Stimulated activated CD8-positive, alpha-beta memory T cell treated with anti-CD3 and anti-CD28 coated beads, Interleukin-12 subunit alpha, Interleukin-12 subunit beta, amount 100 ng/mL, for 24 hours (primary cell): ENCODE results near the gene RBM28.

Source experiments
- DNase-seq: peaks from one replicate; pipeline ENCODE4 v3.0.0-alpha.2; 2020; ENCODE audit errors: extremely low read depth

The RBM28 gene

GRCh38 chr7:128374041-128374440, 30.3 kb upstream of the RBM28 start:
- DNase-seq, result no peak

GRCh38 chr7:128373606-128374005, 29.9 kb upstream of the RBM28 start:
- no peak for DNase-seq

GRCh38 chr7:128370491-128370890, 26.8 kb upstream of the RBM28 start:
- no peak for DNase-seq

- no peak for DNase-seq
Measured at GRCh38 chr7:128366986-128367385, 23.3 kb upstream of the RBM28 start.

- no peak for DNase-seq
Measured at GRCh38 chr7:128366300-128366699, 22.6 kb upstream of the RBM28 start.

GRCh38 chr7:128365432-128365831, 21.7 kb upstream of the RBM28 start:
- DNase-seq, result no peak

GRCh38 chr7:128364166-128364870, 20.6 kb upstream of the RBM28 start:
- DNase-seq, result no peak

GRCh38 chr7:128363261-128363721, 19.6 kb upstream of the RBM28 start:
- DNase-seq, result no peak

- DNase-seq, result no peak
Measured at GRCh38 chr7:128362670-128363069, 19.0 kb upstream of the RBM28 start.

- DNase-seq, result no peak
Measured at GRCh38 chr7:128361411-128362379, 18.0 kb upstream of the RBM28 start, which contains the start of gene PRRT4. PRRT4 (minus strand) TSS chr7:128361690.

- DNase-seq, result no peak
Measured at GRCh38 chr7:128360359-128360678, 16.6 kb upstream of the RBM28 start.

GRCh38 chr7:128359939-128360338, 16.2 kb upstream of the RBM28 start:
- no peak for DNase-seq

- DNase-seq, result no peak
Measured at GRCh38 chr7:128359336-128359735, 15.6 kb upstream of the RBM28 start.

GRCh38 chr7:128358233-128358632, 14.5 kb upstream of the RBM28 start:
- no peak for DNase-seq

- DNase-seq, result no peak
Measured at GRCh38 chr7:128357217-128357613, 13.5 kb upstream of the RBM28 start.

- DNase-seq, result no peak
Measured at GRCh38 chr7:128356546-128357216, 13.0 kb upstream of the RBM28 start.

- no peak for DNase-seq
Measured at GRCh38 chr7:128353610-128354009, 9.9 kb upstream of the RBM28 start.

- no peak for DNase-seq
Measured at GRCh38 chr7:128353189-128353588, 9.5 kb upstream of the RBM28 start.

GRCh38 chr7:128352636-128353035, 8.9 kb upstream of the RBM28 start:
- no peak for DNase-seq

GRCh38 chr7:128352153-128352537, 8.4 kb upstream of the RBM28 start:
- DNase-seq, result no peak

- DNase-seq, result no peak
Measured at GRCh38 chr7:128351296-128352152, 7.8 kb upstream of the RBM28 start.
